GM18867 (cell line): Measurements from ENCODE around the gene TIE1.

ENCODE experiments used
- ATAC-seq: cut with Tn5 transposase; IDR thresholded peaks from one replicate; pipeline ENCODE4 v1.9.1; 2021; ENCODE audit warnings: mild to moderate bottlenecking, moderate library complexity; ENCODE audit not compliant: unreplicated experiment

The TIE1 gene

DNA sequence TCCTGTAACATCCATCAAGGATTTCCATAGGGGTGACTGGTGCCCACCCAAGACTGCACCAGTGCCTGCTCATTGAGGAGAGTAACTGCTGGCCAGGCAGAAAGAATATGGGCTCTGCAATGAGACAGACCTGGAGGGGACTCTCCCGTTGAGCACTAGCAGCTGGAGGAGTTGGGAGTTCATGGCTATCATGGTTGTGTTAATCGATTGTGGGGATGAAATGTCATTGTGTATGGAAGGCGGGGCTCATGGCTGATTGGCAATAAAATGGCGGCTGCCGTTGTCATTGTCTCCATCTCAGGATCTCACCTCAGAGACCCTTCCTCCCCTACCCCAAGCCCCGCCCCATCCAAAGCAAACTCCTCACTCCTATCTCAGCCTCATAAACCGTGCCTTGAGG is 27.1 kb upstream of the TIE1 start:
- no peak for ATAC-seq

DNA sequence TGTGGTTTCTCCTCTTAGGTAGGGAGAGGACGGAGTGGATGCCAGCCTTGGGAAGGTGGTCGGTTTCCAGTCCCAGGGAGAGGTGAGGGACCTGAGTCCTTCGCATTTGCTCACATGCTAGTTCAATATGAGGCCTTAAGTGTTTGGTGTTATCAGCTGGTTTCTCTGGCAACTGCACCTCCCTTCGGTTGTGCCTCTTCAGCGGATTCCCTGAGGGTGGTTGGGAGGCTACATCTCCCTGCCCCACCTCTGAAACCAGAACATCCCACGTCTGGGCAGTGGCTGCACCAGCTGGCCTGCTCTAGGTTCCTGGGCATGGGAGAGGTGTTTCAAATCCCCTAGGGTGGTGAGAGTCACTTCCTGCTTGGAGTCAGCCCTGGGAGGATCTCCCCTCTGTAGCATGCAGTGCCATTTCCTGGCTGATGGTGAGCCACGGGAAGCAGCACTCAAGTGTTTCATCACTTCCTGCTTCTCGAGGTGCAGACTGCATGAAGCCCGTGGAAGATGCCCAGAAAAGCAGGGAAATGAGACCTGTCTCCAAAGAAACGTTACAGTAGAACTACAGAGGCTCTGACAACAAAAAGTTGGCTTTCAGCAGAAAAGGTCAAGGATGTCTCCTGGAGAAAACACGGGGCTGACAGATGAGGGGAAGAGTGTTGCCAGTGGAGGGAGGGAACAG is 26.5 kb upstream of the TIE1 start:
- ATAC-seq = no peak

DNA sequence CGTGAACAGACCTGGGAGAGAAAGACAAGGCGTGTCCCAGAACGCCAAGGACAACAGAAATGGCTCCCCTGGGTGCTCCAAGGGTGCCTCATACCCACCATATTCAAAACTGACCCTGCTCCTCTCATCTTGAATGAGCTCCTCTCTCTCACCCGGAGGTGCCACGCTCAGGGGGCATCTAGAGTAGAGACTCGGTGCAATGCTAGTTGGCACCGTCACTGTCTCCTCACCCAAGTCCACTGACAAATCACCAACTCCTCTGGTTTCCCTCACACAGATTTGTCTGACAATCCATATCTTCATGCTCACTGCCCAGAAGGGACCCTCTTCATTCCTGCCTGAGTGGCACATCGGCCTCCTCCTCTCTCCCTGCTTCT is 26.0 kb upstream of the TIE1 start:
- ATAC-seq = no peak

DNA sequence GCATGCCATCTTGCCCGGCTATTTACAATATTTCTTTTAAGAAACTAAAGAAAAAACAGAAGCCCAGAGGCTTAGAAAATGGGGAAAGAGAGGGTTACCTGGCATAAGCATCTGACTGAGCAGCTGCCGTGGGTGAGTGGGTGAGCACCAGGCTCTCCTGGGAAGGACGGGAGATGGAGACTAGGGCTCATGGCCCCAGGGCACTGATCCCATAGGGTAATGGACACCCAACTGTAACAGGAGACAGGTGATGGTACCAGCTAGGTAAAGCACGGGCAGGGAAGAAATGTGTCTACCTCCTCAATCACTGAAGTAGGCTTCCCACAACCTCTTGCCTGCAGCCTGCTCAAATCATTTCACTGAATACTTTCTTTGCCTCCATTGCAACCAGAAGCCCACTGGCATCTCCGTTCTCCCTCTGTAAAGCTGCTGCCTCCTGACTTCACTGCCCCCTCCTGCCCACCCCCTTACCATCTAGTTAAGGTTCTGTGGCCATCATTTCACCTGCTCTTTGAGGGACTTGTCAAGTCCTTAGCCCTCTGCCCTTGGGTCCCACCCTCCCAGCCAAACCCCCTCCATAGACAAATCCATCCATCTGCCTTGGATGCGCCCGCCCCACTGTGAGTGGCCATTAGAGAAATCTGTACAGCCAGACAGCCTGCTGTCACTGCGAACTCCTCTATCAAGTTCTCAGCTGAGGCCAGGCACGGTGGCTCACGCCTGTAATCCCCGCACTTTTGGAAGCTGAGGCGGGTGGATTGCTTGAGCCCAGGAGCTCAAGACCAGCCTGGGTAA is 24.8 kb upstream of the TIE1 start:
- no peak for ATAC-seq

DNA sequence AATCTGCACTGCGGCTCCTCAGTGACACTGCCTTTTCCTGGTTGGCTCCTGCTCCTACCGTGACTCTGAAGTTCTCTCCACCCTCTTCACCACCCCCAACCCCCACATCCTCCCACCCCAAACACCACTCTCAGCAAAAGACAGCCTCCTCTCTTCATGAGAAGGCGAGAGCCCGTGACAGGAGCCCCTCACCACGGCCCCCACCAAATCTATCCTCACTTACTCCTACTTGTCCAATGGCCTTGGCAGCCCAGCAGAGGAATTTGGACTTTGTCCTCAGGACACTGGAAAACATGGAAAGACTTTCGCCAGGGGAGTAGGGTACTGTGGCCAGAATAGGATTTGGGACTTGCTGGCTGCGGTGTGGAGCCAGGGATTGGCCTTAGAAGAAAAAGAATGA is 24.1 kb upstream of the TIE1 start:
- ATAC-seq = no peak

DNA sequence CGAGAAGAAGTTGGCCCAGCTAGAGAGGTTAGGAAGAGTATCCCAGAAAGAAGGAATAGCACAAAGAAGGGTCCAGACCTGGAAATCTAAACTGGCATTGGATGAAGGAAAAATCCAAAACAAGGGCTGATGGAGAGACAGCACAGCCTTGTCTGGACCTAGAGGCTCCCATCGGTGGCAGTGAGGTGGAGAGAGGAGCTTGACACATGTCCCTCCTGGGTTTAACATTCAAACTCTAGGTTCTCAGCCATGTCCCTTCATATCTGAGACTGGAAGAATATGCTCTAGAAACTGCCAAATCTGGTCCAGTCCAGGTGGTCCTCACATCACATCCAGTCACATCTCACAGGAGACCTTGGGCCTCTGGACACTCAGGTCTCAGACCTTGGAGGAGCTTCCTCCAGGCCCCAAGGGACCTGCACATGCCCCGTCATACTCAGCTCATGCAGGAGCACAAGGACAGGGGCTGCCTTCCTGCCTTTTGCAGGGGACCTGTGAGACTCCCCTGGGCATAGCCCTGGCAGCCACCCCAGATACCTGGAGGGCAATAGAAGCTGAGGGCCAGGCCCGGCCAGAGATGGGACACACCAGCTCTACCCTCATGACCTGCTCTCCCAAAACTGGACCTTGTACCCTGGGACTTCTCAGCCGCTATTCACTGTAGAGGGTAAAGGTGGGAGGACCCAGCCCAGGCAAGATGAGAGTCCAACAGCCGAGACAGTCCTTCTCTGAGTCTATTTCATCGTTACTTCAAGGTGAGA is 23.5 kb upstream of the TIE1 start:
- no peak for ATAC-seq

DNA sequence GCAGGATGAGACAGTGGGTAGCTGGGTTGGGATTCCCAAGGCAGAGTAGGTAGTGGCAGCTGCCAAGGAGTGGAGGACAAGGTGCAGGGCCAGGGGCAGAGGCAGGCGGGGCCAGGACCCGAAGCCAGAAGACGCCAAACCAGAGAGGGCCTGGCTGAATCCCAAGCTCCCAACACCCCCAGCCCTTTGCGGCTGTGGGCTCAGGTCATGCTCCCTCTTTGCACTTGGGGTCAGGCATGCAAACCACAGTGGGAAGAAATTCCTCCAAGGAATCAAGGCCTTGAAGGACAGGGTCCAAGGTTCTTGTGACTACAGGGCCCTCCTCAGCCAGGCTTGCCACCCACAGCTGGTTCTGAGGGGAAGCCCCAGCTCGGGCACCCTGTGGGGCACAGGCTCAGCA is 21.6 kb upstream of the TIE1 start:
- ATAC-seq = no peak

DNA sequence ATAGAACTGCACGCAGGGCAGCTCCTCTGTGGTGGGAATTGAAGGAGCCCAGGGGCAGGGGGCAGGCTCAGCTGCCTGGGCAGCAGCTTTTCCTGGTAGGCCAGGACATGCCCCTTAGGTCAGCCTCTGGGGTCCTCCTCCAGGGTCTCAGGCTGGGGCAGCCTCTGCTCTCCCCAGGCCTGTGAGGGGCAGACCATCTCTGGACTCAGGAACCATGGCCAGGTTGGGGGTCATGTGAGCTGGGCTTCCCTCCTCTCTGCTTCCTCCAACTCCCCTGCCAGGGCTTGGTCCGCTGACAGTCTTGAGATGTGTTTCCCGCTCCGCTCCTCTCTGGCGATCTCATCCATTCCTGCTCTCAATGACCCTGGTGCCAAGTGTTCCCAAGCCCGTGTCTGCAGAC is 21.1 kb upstream of the TIE1 start:
- no peak for ATAC-seq

DNA sequence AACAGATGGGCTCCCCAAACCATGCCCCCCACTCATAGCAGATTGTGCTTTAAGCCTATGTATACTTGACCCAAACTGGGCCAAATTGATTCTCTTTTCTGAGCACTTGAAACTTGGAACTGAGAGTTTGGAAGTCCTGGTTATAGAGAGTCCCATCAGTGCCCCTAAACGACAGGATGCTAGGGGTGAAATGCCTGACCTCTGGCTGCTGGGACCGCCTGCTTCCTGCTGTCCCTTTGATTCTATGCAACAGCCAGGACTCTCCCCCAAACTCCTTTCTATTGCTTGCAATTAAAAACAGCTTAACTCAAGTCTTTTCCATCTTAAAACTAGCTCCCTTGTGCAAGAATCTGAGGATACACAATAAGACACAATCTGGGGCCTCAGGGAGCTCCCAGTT is 20.1 kb upstream of the TIE1 start:
- no peak for ATAC-seq

DNA sequence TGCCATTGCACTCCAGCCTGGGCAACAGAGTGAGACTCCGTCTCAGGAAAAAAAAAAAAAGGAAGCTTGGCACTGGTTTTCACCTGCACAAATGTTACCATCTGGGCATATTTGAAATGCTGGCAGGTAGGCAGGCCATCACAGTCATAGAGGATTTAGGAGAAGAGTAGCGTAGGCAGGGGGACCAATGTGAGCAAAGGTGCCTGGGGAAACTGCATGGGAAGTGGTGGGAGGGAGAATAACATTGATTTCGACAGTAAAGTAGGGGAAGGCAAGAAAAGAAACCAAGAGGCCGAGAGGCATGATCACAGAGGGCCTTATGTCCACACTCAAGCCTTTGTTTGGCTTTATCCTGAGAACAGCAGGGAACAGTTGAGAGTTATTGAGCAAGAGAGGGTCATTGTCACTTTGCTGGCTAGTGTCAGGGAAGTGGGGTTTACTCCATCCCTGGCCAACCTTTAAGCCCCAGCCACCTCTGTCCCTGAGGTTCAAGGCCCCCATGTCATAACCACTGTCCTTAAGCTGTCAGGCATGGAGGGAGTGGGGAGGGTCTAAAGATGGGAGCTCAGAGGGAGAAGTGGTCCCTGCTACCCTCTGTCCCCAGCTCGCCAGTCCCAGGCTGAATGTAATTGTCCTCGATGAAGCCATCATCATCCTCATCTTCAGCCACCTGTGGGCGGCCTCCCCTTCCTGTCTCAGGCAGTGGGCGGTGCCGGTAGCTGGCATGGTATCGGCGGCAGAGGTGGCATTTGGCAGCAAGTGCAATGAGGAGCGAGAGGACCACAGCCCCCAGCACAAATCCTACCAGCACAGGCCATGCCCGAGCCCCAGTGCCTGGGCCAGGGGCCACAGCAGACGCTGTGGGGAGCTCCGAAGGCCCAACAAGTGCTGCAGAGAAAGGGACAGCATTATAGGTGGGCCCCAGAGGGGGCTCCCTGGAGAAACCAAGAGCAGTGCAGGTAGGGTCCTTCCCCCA is 18.3 kb upstream of the TIE1 start:
- no peak for ATAC-seq

DNA sequence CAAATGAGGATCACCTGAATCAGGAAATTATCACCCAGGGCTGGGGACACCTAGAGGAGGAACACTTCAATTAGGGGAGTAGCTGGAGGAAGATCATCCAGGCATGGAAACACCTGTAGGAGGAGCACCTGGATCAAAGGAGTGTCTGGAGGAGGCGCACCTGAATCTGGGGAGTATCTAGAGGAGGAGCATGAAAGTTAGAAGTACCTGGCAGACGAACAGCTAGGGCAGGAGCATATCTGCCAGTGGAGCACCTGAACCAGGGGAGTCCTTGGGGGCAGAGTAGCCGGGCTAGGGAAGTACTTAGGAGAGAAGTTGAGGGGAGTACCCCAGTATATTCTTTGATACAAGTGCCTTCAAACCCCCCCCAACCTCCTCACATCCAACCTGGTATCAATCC is 16.7 kb upstream of the TIE1 start:
- ATAC-seq = no peak

DNA sequence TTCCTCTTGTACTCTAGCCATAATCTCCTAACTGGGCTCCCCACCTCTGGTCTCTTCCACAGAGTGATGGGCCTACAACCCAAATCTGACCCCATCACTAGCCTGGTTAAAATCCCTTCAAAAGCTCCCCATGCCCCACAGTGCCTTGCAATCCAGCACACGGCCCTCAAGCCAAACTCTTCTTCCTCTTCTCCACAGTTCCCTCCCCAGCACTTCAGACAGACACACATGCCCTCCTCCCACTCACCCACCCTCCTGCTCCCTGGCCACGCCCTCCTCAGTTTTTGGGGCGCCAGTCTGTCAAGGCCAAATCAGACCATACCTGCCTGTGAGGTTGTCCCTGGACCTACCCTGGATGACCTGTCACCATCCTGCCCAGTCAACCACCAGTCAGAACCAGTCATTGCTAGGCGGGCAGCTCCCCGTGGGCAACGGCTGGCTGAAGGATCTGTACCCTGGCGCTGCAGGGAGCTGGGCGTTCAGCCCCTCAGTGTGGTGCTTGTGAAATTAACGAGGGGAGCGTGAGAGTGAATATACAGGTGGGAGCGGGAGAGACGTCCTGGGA is 16.2 kb upstream of the TIE1 start:
- no peak for ATAC-seq

DNA sequence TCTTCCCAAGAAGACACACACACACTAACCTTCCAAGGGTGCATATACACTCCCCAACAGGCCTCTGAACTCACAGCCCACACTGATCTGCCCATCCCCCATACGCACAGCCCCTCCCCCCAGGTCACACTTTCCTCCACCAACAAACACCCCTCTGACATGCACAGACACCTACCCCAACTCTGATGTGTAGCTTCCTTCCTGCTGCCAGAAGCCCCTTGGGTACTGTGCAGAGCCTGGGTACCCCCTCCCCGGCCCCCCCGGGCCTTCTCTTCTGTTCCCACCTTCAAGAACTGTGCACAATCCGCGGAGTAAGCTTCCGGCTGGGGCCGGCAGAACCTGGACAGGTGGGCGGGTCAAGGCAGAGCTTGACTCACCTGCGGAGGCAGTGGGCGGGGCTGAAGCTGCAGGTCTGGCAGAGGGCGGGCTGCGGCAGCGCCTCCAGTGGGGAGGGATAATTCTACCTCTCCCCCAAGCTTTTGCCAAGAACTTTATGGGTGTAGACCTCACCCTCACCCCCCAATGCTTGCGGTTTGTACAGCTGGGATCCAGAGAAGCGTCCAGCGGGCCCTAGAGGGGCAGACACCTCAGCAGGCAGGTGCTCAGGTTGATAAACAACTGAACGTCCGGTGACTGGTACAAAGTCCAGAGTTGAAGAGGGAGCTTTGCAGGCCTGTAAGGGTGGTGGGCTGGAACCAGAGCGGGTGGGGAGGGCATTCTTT is 15.4 kb upstream of the TIE1 start, which contains the start of gene C1orf210:
TSS of gene C1orf210 (minus strand) at position 313 of the 722 bp plus-strand sequence. CDS start 2,311 bp downstream, outside the sequence.
- no peak for ATAC-seq

DNA sequence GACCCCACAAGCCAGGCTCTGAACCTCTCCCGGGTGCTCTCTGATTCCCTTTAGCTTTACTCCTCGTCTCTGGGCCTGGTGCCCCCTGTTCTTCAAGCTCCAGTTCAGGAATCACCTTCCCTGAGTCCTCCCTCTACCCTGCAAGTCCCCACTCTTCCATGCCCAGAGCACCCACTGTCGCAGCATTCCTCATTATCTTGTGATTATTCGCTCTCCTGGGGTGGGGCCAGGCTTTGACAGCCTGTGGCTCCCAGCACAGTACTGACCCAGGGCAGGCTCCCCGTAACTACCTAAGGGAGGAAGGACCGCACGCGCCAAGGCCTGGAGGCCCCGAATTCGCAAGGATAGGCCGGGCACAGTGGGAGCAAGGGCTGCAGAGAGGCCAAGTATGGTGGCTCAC is 14.7 kb upstream of the TIE1 start:
- no peak for ATAC-seq

DNA sequence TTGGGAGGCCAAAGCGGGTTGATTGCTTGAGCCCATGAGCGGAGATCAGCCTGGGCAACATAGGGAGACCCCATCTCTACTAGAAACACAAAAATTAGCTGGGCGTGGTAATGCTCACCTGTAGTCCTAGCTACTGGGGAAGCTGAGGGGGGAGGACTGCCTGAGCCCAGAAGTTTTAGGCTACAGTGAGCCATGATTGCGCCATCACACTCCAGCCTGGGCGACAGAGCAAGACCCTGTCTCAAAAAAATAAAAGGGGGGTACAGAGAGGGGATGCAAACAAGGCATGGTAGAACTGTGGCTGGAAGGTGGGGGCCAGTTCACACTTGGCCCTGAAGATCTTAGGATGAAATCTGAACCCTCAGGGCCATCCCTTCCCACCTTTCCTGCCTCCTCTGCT is 14.2 kb upstream of the TIE1 start:
- no peak for ATAC-seq

DNA sequence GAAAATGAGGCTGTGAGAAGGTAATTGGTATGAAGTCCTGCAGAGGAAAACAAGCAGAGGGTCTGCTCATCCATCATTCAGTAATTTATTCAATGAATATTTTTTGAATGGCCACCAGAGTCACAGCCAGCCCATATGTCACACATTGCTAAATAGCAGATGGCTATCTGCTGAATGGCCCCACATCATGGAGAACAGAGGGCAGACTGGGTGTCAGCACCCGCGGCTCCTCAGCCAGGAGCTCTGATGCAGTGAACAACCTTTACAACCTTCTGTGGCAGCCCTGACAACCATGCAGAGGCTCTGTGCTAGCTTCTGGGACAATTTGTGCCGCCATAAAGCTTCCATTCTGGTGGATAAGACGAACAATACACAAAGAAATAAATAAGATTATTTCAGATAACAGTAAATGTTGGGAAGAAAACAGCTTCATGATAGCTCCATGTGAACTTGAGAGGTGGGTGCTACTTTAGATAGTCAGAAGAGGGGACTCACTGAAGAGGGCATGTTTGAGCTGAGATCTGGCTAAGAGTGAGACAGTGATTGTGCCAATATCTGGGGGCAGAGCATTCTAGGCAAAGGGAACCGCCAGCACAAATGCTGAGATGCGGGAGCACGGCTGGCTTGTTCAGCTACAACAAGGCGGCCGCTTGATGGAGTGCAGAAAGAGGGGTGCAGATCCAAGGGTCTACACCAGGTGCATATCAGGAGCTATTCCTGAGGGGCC is 12.6 kb upstream of the TIE1 start:
- ATAC-seq = no peak

DNA sequence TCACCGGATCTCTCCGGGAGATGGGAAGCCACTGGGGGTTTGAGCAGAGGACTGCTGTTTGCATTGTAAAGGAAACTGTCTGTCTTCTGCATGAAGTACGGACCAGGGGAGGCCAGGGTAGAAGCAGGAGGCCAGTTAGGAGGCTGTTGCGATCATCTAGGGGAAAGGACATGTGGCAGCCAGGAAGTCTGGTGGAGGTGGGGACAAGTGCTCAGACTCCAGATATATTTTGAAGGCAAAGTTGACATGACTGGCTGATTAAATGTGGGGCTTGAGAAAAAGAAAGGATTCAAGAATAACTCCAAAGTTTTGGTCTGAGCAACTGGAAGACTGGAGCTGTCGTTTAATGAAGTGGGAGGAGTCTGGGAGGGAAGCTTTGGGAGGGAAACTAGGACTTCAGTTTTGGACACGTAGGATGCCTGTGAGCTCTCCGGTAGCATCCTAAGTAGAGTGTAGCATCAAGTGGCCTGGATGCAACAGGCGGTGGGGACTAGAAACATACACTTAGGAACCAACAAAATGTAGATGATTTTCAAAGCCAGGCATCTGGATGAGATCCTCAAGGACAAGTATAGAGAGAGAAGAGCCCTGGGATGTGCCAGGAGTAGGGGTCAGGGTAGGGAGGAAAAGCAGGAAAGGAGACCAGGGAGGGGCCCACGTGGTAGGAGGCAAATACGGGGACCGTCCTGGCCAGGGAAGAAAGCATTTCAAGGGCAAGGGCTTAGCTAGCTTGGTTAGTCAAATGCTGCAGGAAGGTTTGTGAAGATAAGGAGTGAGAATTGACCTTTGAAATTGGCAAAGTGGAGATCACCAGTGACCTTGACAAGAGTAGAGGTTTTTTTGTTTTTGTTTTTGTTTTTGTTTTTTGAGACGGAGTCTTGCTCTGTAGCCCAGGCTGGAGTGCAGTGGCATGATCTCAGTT is 11.7 kb upstream of the TIE1 start:
- no peak for ATAC-seq

DNA sequence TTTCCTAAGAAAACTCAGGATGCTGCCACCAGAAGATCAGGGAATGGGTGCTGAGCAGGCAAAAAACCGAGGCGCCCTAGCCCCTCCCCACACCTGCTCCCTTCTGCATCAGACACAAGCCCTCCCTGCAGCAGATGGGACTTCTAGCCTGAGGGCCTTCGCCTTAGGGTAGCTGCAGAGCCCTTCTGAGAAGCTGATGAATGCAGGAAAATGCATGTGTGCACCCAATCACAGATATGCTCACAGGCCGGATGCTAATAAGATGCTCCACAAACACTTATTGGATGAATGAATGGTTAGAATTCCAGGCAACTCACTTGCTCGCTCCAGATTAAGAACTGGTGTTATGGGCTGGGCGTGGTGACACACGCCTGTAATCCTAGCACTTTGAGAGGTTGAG is 8.6 kb upstream of the TIE1 start:
- ATAC-seq = no peak
